Measurements from ENCODE around the gene OTULIN. TPM values are rescaled to one million over a fixed set of nuclear protein-coding genes. Genes with fewer than 3 reads are reported as not detected.

The OTULIN gene
- total and polyA plus RNA-seq, 2 of the 4 experiments (the other 2 are of a cell fraction), result 6.9 to 19.5 TPM

GRCh38 chr5:14669975-14670374 lies 5.5 kb downstream of the OTULIN start:
- no peak overlapping the region for H4K8ac ChIP-seq (ENCODE audit: low read depth in 2 of 2, low read length in 2 of 2)
- no peak overlapping the region for H2BK20ac ChIP-seq (ENCODE audit: low read depth, low read length)
- H2AK9ac ChIP-seq (replicated peaks; ENCODE audit: low read depth, low read length, poor library complexity), result no peak overlapping the region
- no peak overlapping the region for H3K4me3 ChIP-seq (ENCODE audit: insufficient read depth, low read depth, low read length)
- 100% methylated on average over 1 of the region's 1 CpG; no CpG with 5 or more reads in 1 of the 2 experiments for WGBS, 2 experiments (ENCODE audit: extremely low coverage in 2 of 2, insufficient read length in 1 of 2)
- peak; percentile 25 for DNase-seq
- no peak overlapping the region for H3K23ac ChIP-seq (ENCODE audit: low read depth, low read length)
- ATAC-seq (ENCODE audit: low read depth), result no peak
- intact Hi-C loops (cut with micrococcal nuclease) (no loop called here), in situ Hi-C loops (cut with MboI; ENCODE audit: low sequenced_read_pairs) (loop anchor here (25.0 kb wide), 2 partner anchors 558 to 683 kb away; no protein-coding TSS in a partner anchor), dilution Hi-C loops (cut with HindIII; ENCODE audit: low sequenced_read_pairs, unreplicated experiment) (no loop called here)
- no peak overlapping the region for H2AFZ ChIP-seq (replicated peaks; ENCODE audit: low read length, poor library complexity)
- peaks cover 68% of the 10 kb centered on the region for H4K20me1 ChIP-seq (ENCODE audit: insufficient read depth, low read length)
- ChIA-PET CTCF (no interaction called here), POLR2A (ENCODE audit: unreplicated experiment) (no interaction called here)
- no peak overlapping the region for H3K9ac ChIP-seq (ENCODE audit: low read depth, low read length)
- no peak overlapping the region for H2BK120ac ChIP-seq (ENCODE audit: low read depth, low read length)
- no peak overlapping the region for H3K56ac ChIP-seq (ENCODE audit: extremely low read depth, insufficient read depth, low read length)
- no peak overlapping the region for H2AK5ac ChIP-seq (ENCODE audit: low read depth, low read length)
- no peak overlapping the region for H3K18ac ChIP-seq (ENCODE audit: low read depth, low read length)
- peaks cover 15% of the 10 kb centered on the region for H3K4me1 ChIP-seq (ENCODE audit: control insufficient read depth, insufficient read depth, low read length)
- H4K91ac ChIP-seq (ENCODE audit: insufficient read depth, low read depth, low read length), result no peak overlapping the region
- TF ChIP-seq CHD1 (IDR thresholded peaks at IDR 0.05; ENCODE audit: low read depth, low read length), result no peak
- TF ChIP-seq RFX5 (IDR thresholded peaks at IDR 0.05; ENCODE audit: low read depth, low read length), result no peak
- no peak for TF ChIP-seq CTCF (conservative IDR thresholded peaks at IDR 0.05; ENCODE audit: low read depth, low read length)
- TF ChIP-seq CEBPB (IDR thresholded peaks at IDR 0.05; ENCODE audit: low read depth, low read length), result no peak
- TF ChIP-seq USF2 (IDR thresholded peaks at IDR 0.05; ENCODE audit: low read depth, low read length), result no peak
- no peak for TF ChIP-seq ELK1 (IDR thresholded peaks at IDR 0.05; ENCODE audit: borderline replicate concordance, low read depth, low read length)
- no peak for TF ChIP-seq MAFK (IDR thresholded peaks at IDR 0.05; ENCODE audit: low read depth, low read length)
- no peak for TF ChIP-seq SMC3 (IDR thresholded peaks at IDR 0.05; ENCODE audit: low read depth, low read length)
- TF ChIP-seq RCOR1 (IDR thresholded peaks at IDR 0.05; ENCODE audit: insufficient replicate concordance, low read length), result no peak
- no peak for TF ChIP-seq NFE2L2 (IDR thresholded peaks at IDR 0.05; ENCODE audit: low read depth, low read length)
- no peak for TF ChIP-seq MAZ (IDR thresholded peaks at IDR 0.05; ENCODE audit: borderline replicate concordance, low read depth, low read length)
- no peak for TF ChIP-seq POLR2A (IDR thresholded peaks at IDR 0.05; ENCODE audit: low read depth, low read length)
- TF ChIP-seq FOS (IDR thresholded peaks at IDR 0.05; ENCODE audit: low read depth, low read length), result no peak
- TF ChIP-seq RAD21 (IDR thresholded peaks at IDR 0.05; ENCODE audit: low read length), result no peak
- TF ChIP-seq BHLHE40 (IDR thresholded peaks at IDR 0.05; ENCODE audit: low read depth, low read length), result no peak
- no peak for TF ChIP-seq MXI1 (IDR thresholded peaks at IDR 0.05; ENCODE audit: borderline replicate concordance, low read depth, low read length)
- peaks cover 39 to 81% of the 10 kb centered on the region in 2 experiments for H3K79me1 ChIP-seq (ENCODE audit: low read depth in 1 of 2, low read length in 2 of 2)
- H3K9me1 ChIP-seq (ENCODE audit: insufficient read depth, low read length), result peaks cover 23% of the 10 kb centered on the region; the same call in 1 of the 2 replicates
- H3K27ac ChIP-seq (ENCODE audit: insufficient read depth, low read length), result no peak overlapping the region
- H3K9me3 ChIP-seq (ENCODE audit: control insufficient read depth, insufficient read depth, low read length), result no peaks in the 10 kb centered on the region
- no peaks in the 10 kb centered on the region for H3K27me3 ChIP-seq (ENCODE audit: control insufficient read depth, insufficient read depth, low read length)
- H3K4me2 ChIP-seq (ENCODE audit: low read depth, low read length), result no peak overlapping the region
- no peak overlapping the region for H2BK15ac ChIP-seq (ENCODE audit: low read depth, low read length)
- H4K5ac ChIP-seq (ENCODE audit: low read depth, low read length), result no peak overlapping the region
- no peak overlapping the region for H3K14ac ChIP-seq (replicated peaks; ENCODE audit: low read depth, low read length)
- no TSS peak for BruUV-seq (replicated peaks)
- no peak overlapping the region for H3K4ac ChIP-seq (ENCODE audit: low read depth, low read length)
- peaks cover 4% of the 10 kb centered on the region for H3K36me3 ChIP-seq (ENCODE audit: control insufficient read depth, insufficient read depth, low read length)
- H2BK5ac ChIP-seq (ENCODE audit: low read depth, low read length, poor library complexity, severe bottlenecking), result no peak overlapping the region

Data from IMR-90 (cell line).